ENCODE results near the gene NUP214. TPM values are rescaled to one million over a fixed set of nuclear protein-coding genes. Genes with fewer than 3 reads are reported as not detected.

The NUP214 gene
- total RNA-seq, result 49.5 TPM

GRCh38 chr9:131125288-131126058 lies at the start of gene NUP214:
Gene NUP214 (plus strand): TSS chr9:131125586. CDS start chr9:131125705, 119 bp downstream.

GRCh38 chr9:131096269-131097125 lies 28.9 kb upstream of the NUP214 start, which contains the start of gene AIF1L:
Gene AIF1L (plus strand): TSS chr9:131096531. CDS start chr9:131096630, 99 bp downstream.

GRCh38 chr9:131276094-131276888 lies 150.9 kb downstream of the NUP214 start, which contains the start of gene FAM78A:
Gene FAM78A (minus strand): TSS chr9:131276510. CDS start chr9:131276179, 331 bp downstream.

Small RNA genes within 50 kb of the gene (small RNA-seq; reads per million reads assigned to genes)
- not detected for gene RNU6-881P (ENCODE audit: low replicate concordance)

Other genes starting within 250 kb of the NUP214 start
- gene QRFP, start 228.8 kb upstream of the NUP214 start, total RNA-seq, result not detected
- 0.29 TPM for gene FIBCD1, start 186.3 kb upstream of the NUP214 start, total RNA-seq
- gene LAMC3, start 116.4 kb upstream of the NUP214 start, total RNA-seq, result 47.9 TPM
- 214 TPM for gene AIF1L, start 29.1 kb upstream of the NUP214 start, total RNA-seq
- 10.6 TPM for gene FAM78A, start 150.9 kb downstream of the NUP214 start, total RNA-seq
- gene PLPP7, start 164.1 kb downstream of the NUP214 start, total RNA-seq, result 29.5 TPM